GM12878 (cell line): ENCODE data around the gene LDHAL6B. TPM values are rescaled to one million over a fixed set of nuclear protein-coding genes. Genes with fewer than 3 reads are reported as not detected.

ENCODE experiments used
- ATAC-seq: fragments of 200-7000 bp; cut with Tn5 transposase; 3 replicates; pipeline ENCODE4 v1.9.1; 2020; ENCODE audit warnings: mild to moderate bottlenecking, moderate library complexity
- BruUV-seq: library from RNA; stranded (reverse); fragments of 400-500 nt; replicated peaks from 2 replicates; lab custom pipeline; 2021; lab: Mats Ljungman, UMichigan
- CTCF ChIA-PET: fragments of 300-600 bp; sonication (Branson Sonifier 250); formaldehyde crosslinking; extraction: SDS; loops from one replicate; lab custom pipeline; 2021; ENCODE audit warnings: inconsistent platforms; lab: Yijun Ruan, JAX
- POLR2A ChIA-PET: fragments of 350-600 bp; formaldehyde crosslinking; extraction: SDS; loops from one replicate; lab custom pipeline; 2021; ENCODE audit warnings: inconsistent platforms; lab: Charles Lee
- RAD21 ChIA-PET: fragments of 300-600 bp; sonication (Branson Sonifier 250); formaldehyde crosslinking; loops from one replicate; lab custom pipeline; 2023; ENCODE audit warnings: antibody characterized with exemption; ENCODE audit not compliant: unreplicated experiment; lab: Charles Lee
- SMC1A ChIA-PET: fragments of 300-600 bp; sonication (Branson Sonifier 250); formaldehyde crosslinking; loops from one replicate; lab custom pipeline; 2023; ENCODE audit not compliant: unreplicated experiment, uncharacterized antibody; lab: Charles Lee
- DNase-seq: peaks from one replicate; pipeline ENCODE4 v3.0.0-alpha.2; 2011; ENCODE audit warnings: low read depth, low spot score
- FAIRE-seq: peaks from 3 replicates; lab custom pipeline; 2011; peaks lifted over from hg19 to GRCh38; lab: Jason Lieb, UNC
- H2AFZ ChIP-seq: 2 replicates; pipeline ENCODE4 v1.6.0; 2011; ENCODE audit warnings: low read depth, low read length, control low read depth; ENCODE audit not compliant: control insufficient read depth
- H3K27ac ChIP-seq: 2 replicates; pipeline ENCODE4 v1.5.1; 2011; ENCODE audit warnings: control low read depth; ENCODE audit not compliant: control insufficient read depth, insufficient read depth
- H3K27me3 ChIP-seq, 2 experiments: replicated peaks in 1 of 2; 2 replicates each; pipeline versions ENCODE4 v1.6.0 to v1.6.1; 2011; ENCODE audit warnings: low read length in 1 of 2; ENCODE audit not compliant: control insufficient read depth in 2 of 2, insufficient read depth in 2 of 2
- H3K36me3 ChIP-seq, 2 experiments: 2 replicates each; pipeline ENCODE4 v1.5.1; 2011; ENCODE audit warnings: low read length in 1 of 2; ENCODE audit not compliant: control insufficient read depth in 2 of 2, insufficient read depth in 2 of 2
- H3K4me1 ChIP-seq: 2 replicates; pipeline ENCODE4 v1.6.1; 2011; ENCODE audit warnings: mild to moderate bottlenecking, low read length, moderate library complexity, mixed read lengths; ENCODE audit not compliant: control insufficient read depth, insufficient read depth
- H3K4me2 ChIP-seq: 2 replicates; pipeline ENCODE4 v1.6.0; 2011; ENCODE audit warnings: control low read depth; ENCODE audit not compliant: control insufficient read depth, insufficient read depth
- H3K4me3 ChIP-seq: fragments of 200-600 bp; sonication (generic); 2 replicates; pipeline ENCODE4 v1.5.1; 2016
- H3K79me2 ChIP-seq: 2 replicates; pipeline ENCODE4 v1.6.0; 2011; ENCODE audit warnings: low read length; ENCODE audit not compliant: control insufficient read depth, insufficient read depth
- H3K9ac ChIP-seq: 2 replicates; pipeline ENCODE4 v1.8.0; 2011; ENCODE audit warnings: low read length, control low read depth, mixed read lengths; ENCODE audit not compliant: control insufficient read depth, insufficient read depth
- H3K9me3 ChIP-seq: replicated peaks from 3 replicates; pipeline ENCODE4 v1.5.1; 2011; ENCODE audit warnings: mild to moderate bottlenecking, low read length; ENCODE audit not compliant: control insufficient read depth, insufficient read depth
- H4K20me1 ChIP-seq: 2 replicates; pipeline ENCODE4 v1.6.0; 2011; ENCODE audit not compliant: control insufficient read depth, insufficient read depth
- ASH2L ChIP-seq: fragments of 300-600, 200-600 bp; sonication (generic); IDR thresholded peaks from 2 replicates; pipeline ENCODE4 v1.6.1; 2017; ENCODE audit warnings: low read depth, mild to moderate bottlenecking, borderline replicate concordance
- CBX5 ChIP-seq: sonication (generic); IDR thresholded peaks from 2 replicates; pipeline ENCODE4 v1.6.1; 2016; ENCODE audit warnings: low read depth, moderate library complexity, mild to moderate bottlenecking, inconsistent platforms
- CHD4 ChIP-seq: fragments of 200-600 bp; sonication (generic); IDR thresholded peaks from 2 replicates; pipeline ENCODE4 v1.6.1; 2016; ENCODE audit warnings: mild to moderate bottlenecking
- DPF2 ChIP-seq: fragments of 450-650 bp; IDR thresholded peaks from 2 replicates; pipeline ENCODE4 v1.6.1; 2017; ENCODE audit warnings: mild to moderate bottlenecking
- EED ChIP-seq: sonication (generic); IDR thresholded peaks from 2 replicates; pipeline ENCODE4 v1.6.1; 2016; ENCODE audit warnings: antibody characterized with exemption, low read depth
- EGR1 ChIP-seq, 2 experiments: IDR thresholded peaks; 1 replicate in 1 of 2; 2 replicates in 1 of 2; pipeline ENCODE4 v1.6.1; 2011 to 2012; ENCODE audit warnings: low read depth in 2 of 2, low read length in 2 of 2, borderline replicate concordance in 1 of 2, mild to moderate bottlenecking in 1 of 2, moderate library complexity in 1 of 2
- NFYB ChIP-seq: IDR thresholded peaks from 2 replicates; pipeline ENCODE4 v1.6.1; 2011; ENCODE audit warnings: low read depth, mild to moderate bottlenecking, low read length, improper control_type of control experiment, moderate library complexity; ENCODE audit not compliant: insufficient read depth
- PAX8 ChIP-seq: fragments of 450-650 bp; IDR thresholded peaks from 2 replicates; pipeline ENCODE4 v1.6.1; 2017; ENCODE audit warnings: mild to moderate bottlenecking, moderate library complexity
- RAD51 ChIP-seq: fragments of 450-650 bp; IDR thresholded peaks from 2 replicates; pipeline ENCODE4 v1.6.1; 2016; ENCODE audit warnings: moderate library complexity, mild to moderate bottlenecking, inconsistent platforms
- RUNX3 ChIP-seq: IDR thresholded peaks from 2 replicates; pipeline ENCODE4 v1.6.1; 2012; ENCODE audit warnings: low read length, inconsistent platforms
- TCF7 ChIP-seq: IDR thresholded peaks from 2 replicates; pipeline ENCODE4 v1.6.1; 2014; ENCODE audit warnings: antibody characterized with exemption, borderline replicate concordance
- ZZZ3 ChIP-seq: IDR thresholded peaks from 2 replicates; pipeline ENCODE4 v1.6.1; 2011; ENCODE audit warnings: low read depth; ENCODE audit not compliant: control insufficient read depth, insufficient read length
- WGBS: methylation state at CpG from one replicate; pipeline ENCODE4 v1.1.6; 2016; ENCODE audit warnings: low lambda C conversion rate; ENCODE audit not compliant: insufficient replicate concordance, insufficient coverage; ENCODE audit errors: missing lambda C conversion rate; 5-methylcytosine and 5-hydroxymethylcytosine counted together
- in situ Hi-C: fragments of 300-500 bp; cut with MboI; formaldehyde crosslinking; loops from 9 replicates; pipeline ENCODE4 v1.14.3; 2018; ENCODE audit warnings: mixed read lengths
- intact Hi-C: fragments of 100-400 bp; cut with micrococcal nuclease; formaldehyde crosslinking; loops from one replicate; pipeline ENCODE4 v1.14.2; 2022; ENCODE audit not compliant: unreplicated experiment
- polyA plus RNA-seq, 11 experiments: library from polyadenylated mRNA; depleted of rRNA in 4 of 11; unstranded in 6 of 11; stranded (reverse) in 5 of 11; fragments of >200 nt; fragmentation: Nextera tagmentation in 4 of 11; fragmentation: Illumina TruSeq in 1 of 11; extraction: Ambion mirVana in 4 of 11; extraction: Trizol in 1 of 11; gene quantifications; 1 replicate in 1 of 11; 2 replicates in 10 of 11; pipeline versions ENCODE4 v1.2.1 to v1.2.3, GENCODE V29; 2011 to 2016; ENCODE audit warnings: inconsistent platforms in 2 of 11, missing spikeins in 2 of 11, low read depth in 1 of 11
- total RNA-seq, 4 experiments: library from RNA; depleted of rRNA in 3 of 4; stranded (reverse); fragments of >200 nt in 3 of 4; fragmentation: Illumina TruSeq in 1 of 4; extraction: Trizol in 1 of 4; gene quantifications; 2 replicates each; pipeline versions ENCODE4 v1.2.1 to v1.2.3, GENCODE V29; 2013 to 2021
- TF ChIP-seq, protein P1 (sequence below): IDR thresholded peaks from 2 replicates; pipeline ENCODE4 v1.6.1; 2012; ENCODE audit warnings: low read depth, low read length, improper control_type of control experiment

The LDHAL6B gene
- total and polyA plus RNA-seq, 10 of the 15 experiments (the other 5 are each of a cell fraction or from before 2014, with no cell fraction given): 0.33 to 0.66 TPM; not detected in 8

DNA sequence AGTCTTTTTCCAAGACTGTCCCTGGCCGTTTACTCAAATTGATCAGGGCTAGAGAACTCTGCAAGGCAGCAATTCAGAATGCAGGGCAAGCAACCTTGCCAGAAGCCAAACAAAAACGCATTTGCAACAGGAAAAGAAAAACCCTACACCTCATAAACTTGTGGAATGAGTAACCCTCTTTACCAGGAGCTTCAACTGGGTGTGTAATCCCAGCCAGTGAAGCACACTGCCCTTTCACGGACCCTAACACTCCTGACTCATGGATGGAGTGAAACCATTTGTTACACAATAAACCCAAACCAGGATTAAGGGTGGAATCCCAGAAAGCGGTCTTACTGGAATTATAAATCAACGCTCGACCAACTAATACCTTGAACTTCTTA lies 14.8 kb upstream of the LDHAL6B start (continued):
- TF ChIP-seq, protein P1, sequence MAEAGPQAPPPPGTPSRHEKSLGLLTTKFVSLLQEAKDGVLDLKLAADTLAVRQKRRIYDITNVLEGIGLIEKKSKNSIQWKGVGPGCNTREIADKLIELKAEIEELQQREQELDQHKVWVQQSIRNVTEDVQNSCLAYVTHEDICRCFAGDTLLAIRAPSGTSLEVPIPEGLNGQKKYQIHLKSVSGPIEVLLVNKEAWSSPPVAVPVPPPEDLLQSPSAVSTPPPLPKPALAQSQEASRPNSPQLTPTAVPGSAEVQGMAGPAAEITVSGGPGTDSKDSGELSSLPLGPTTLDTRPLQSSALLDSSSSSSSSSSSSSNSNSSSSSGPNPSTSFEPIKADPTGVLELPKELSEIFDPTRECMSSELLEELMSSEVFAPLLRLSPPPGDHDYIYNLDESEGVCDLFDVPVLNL: no peak

DNA sequence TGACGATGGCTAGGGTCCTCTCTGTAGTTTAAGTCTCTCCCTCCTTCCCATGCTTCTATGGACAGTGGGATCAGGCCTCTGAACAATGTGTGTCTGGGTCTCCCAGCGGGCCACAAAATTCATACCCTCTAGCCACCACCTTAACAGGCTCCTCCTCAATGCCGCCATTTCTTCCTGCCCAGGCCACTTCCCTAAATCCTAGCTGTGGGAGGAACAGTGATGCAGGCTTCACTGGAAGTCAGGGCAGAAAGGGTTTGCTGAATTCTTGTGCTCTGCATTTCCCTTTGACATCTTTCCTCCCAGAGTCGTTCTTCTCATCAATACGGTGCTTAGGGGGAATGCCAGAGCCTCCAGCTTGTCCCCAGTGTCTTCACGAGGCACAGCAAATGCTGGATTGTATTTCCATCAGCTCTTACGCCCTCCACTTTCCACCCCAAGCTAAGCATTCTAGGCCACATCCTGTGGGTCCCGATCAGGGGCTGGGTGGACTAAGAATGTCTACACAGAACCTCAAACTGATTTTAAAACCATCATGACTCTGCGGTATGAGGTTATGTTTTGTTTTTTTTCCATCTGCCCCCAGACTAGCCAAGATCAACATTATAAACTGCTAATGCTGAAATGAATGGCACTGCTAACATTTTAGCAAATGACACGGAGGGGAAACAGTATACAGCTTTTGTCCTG lies 11.9 kb upstream of the LDHAL6B start:
- BruUV-seq: no TSS peak
- TF ChIP-seq EED (no peak), CBX5 (no peak), ZZZ3 (no peak), TCF7 (no peak), ASH2L (no peak), NFYB (no peak), RUNX3 (no peak), DPF2 (no peak), CHD4 (no peak), EGR1 (IDR thresholded peaks at IDR 0.05; ENCODE audit: borderline replicate concordance in 1 of 2, low read depth in 2 of 2, low read length in 2 of 2) (no peak), RAD51 (no peak), PAX8 (no peak)

More for the DNA sequence above, 11.9 kb upstream of the LDHAL6B start:
- in situ Hi-C loops (no loop called here), intact Hi-C loops (no loop called here)
- Histone ChIP-seq H3K4me1 (no peaks in the 10 kb centered on the region), H3K36me3 (peaks cover 23 to 54% of the 10 kb centered on the region in 2 experiments), H3K27me3 (no peaks in the 10 kb centered on the region), H2AFZ (no peak overlapping the region), H4K20me1 (no peaks in the 10 kb centered on the region), H3K4me2 (no peak overlapping the region), H3K4me3 (no peak overlapping the region), H3K27ac (no peak overlapping the region), H3K9ac (no peak overlapping the region), H3K9me3 (no peaks in the 10 kb centered on the region), H3K79me2 (no peaks in the 10 kb centered on the region)
- DNase-seq (no peak), ATAC-seq (no peak), FAIRE-seq (no peak)
- 90% methylated on average over 10 of the region's 10 CpGs for WGBS
- ChIA-PET RAD21 (no interaction called here), POLR2A (interaction anchor here (0.5 kb wide), 1 partner anchor 54 kb away, joined by 3 read pairs; no protein-coding TSS in a partner anchor), SMC1A (no interaction called here), CTCF (interaction anchor here (0.7 to 1.0 kb wide), 2 partner anchors 9 to 20 kb away, joined by 3 read pairs; no protein-coding TSS in a partner anchor)
